Measurements from ENCODE around the gene MITF. TPM values are rescaled to one million over a fixed set of nuclear protein-coding genes. Genes with fewer than 3 reads are reported as not detected.

MITF gene
- total RNA-seq, 6 experiments from 2014 or later, result 1.9 to 4.1 (median 3.8) TPM

GRCh38 chr3:69695933-69696332 lies 43.3 kb upstream of the MITF start:
- Histone ChIP-seq H3K4me3 (no peak overlapping the region), H3K4me1 (no peaks in the 10 kb centered on the region), H3K27ac (no peak overlapping the region), H3K36me3 (no peaks in the 10 kb centered on the region), H3K27me3 (no peaks in the 10 kb centered on the region), H3K9me3 (no peaks in the 10 kb centered on the region)
- DNase-seq (no peak), ATAC-seq (no peak)
- WGBS (ENCODE audit: insufficient coverage, low coverage, low lambda C conversion rate, missing lambda C conversion rate), result 57% methylated on average over 4 of the region's 4 CpGs
- intact Hi-C loops (cut with DNase I), result no loop called here
- TF ChIP-seq CTCF (IDR thresholded peaks at IDR 0.05) (no peak), POLR2A (IDR thresholded peaks at IDR 0.05) (no peak)

- no peak overlapping the region for H3K4me3 ChIP-seq
- DNase-seq (no peak), ATAC-seq (no peak)
- H3K27me3 ChIP-seq, result no peaks in the 10 kb centered on the region
- WGBS (ENCODE audit: insufficient coverage, low coverage, low lambda C conversion rate, missing lambda C conversion rate), result 60% methylated on average over 1 of the region's 1 CpG
- no peaks in the 10 kb centered on the region for H3K36me3 ChIP-seq
- H3K9me3 ChIP-seq, result no peaks in the 10 kb centered on the region
- TF ChIP-seq CTCF (IDR thresholded peaks at IDR 0.05) (no peak), POLR2A (IDR thresholded peaks at IDR 0.05) (no peak)
- H3K27ac ChIP-seq, result no peak overlapping the region
- intact Hi-C loops (cut with DNase I), result no loop called here
- H3K4me1 ChIP-seq, result no peaks in the 10 kb centered on the region
Observed at GRCh38 chr3:69696367-69696766, 42.9 kb upstream of the MITF start.

GRCh38 chr3:69697381-69697780 lies 41.9 kb upstream of the MITF start:
- DNase-seq (no peak), ATAC-seq (no peak)
- no peak overlapping the region for H3K27ac ChIP-seq
- no peaks in the 10 kb centered on the region for H3K4me1 ChIP-seq
- H3K9me3 ChIP-seq, result no peaks in the 10 kb centered on the region
- H3K4me3 ChIP-seq, result no peak overlapping the region
- 53% methylated on average over 5 of the region's 5 CpGs for WGBS (ENCODE audit: insufficient coverage, low coverage, low lambda C conversion rate, missing lambda C conversion rate)
- intact Hi-C loops (cut with DNase I), result no loop called here
- no peaks in the 10 kb centered on the region for H3K36me3 ChIP-seq
- no peaks in the 10 kb centered on the region for H3K27me3 ChIP-seq
- TF ChIP-seq POLR2A (IDR thresholded peaks at IDR 0.05), result no peak
- no peak for TF ChIP-seq CTCF (IDR thresholded peaks at IDR 0.05)

DNA sequence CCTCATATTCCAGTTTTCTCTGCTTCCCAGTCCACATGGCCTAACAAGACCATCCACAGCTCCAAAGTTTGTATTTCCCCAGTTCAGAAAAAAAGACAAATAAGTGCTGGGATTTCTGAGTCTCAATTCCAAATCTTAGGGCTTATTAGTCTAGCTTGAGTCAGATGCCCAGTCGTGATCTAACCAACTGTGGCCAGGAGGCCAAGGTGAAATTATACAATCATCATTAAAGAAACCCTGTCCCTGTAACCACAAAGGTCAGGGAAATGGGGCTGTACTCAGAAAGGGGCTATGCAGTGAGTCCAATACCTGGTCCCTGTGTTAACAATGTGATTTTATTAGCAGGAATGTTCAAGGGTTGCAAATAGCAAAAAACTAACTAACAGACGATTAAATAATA lies 40.5 kb upstream of the MITF start:
- 81% methylated on average over 2 of the region's 2 CpGs for WGBS (ENCODE audit: insufficient coverage, low coverage, low lambda C conversion rate, missing lambda C conversion rate)
- DNase-seq, result no peak
- Histone ChIP-seq H3K4me3 (no peak overlapping the region), H3K9me3 (no peaks in the 10 kb centered on the region), H3K36me3 (no peaks in the 10 kb centered on the region), H3K27me3 (no peaks in the 10 kb centered on the region), H3K27ac (no peak overlapping the region), H3K4me1 (no peaks in the 10 kb centered on the region)
- ATAC-seq, result no peak
- intact Hi-C loops (cut with DNase I), result no loop called here
- TF ChIP-seq POLR2A (IDR thresholded peaks at IDR 0.05) (no peak), CTCF (IDR thresholded peaks at IDR 0.05) (no peak)

DNA sequence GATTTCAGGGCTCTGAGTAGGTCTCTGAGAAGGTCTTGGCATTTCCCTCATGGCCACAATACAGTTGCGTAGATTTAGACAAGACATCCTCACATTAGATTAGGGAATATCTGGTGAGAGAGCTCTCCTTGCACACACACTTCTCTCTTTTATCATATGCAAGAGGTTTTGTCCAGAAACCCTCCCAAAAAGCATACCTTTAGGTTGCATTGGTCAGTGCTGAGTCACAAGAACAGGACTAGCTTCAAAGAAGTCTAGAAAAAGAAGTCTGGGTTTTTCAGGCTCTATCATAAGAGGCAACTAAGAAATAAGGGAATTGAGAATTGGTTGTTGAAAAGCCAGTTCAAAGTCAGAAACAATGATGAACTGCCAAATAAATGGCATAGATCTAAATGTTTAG lies 40.1 kb upstream of the MITF start:
- H3K36me3 ChIP-seq, result no peaks in the 10 kb centered on the region
- DNase-seq, result no peak
- no peaks in the 10 kb centered on the region for H3K9me3 ChIP-seq
- intact Hi-C loops (cut with DNase I), result no loop called here
- H3K27me3 ChIP-seq, result no peaks in the 10 kb centered on the region
- H3K4me3 ChIP-seq, result no peak overlapping the region
- H3K27ac ChIP-seq, result no peak overlapping the region
- WGBS (ENCODE audit: insufficient coverage, low coverage, low lambda C conversion rate, missing lambda C conversion rate), result no CpG with 5 or more reads among the region's 1 CpG
- TF ChIP-seq CTCF (IDR thresholded peaks at IDR 0.05) (no peak), POLR2A (IDR thresholded peaks at IDR 0.05) (no peak)
- ATAC-seq, result no peak
- H3K4me1 ChIP-seq, result no peaks in the 10 kb centered on the region

Data from right lobe of liver (tissue), 6 donors.